Large intestine (tissue), 3 donors: ENCODE data around the gene MIDN. TPM values are rescaled to one million over a fixed set of nuclear protein-coding genes. Genes with fewer than 3 reads are reported as not detected.

Source experiments
- DNase-seq, 2 donors: peaks; one replicate each; pipeline versions ENCODE4 v3.0.0 to v3.0.0-alpha.2; 2013
- H3K27ac ChIP-seq: one replicate; pipeline ENCODE4 v1.5.1; 2013; ENCODE audit warnings: low read length
- H3K27me3 ChIP-seq: 2 replicates; pipeline ENCODE4 v1.6.1; 2013; ENCODE audit warnings: low read length; ENCODE audit not compliant: control insufficient read depth, insufficient read depth
- H3K36me3 ChIP-seq: 2 replicates; pipeline ENCODE4 v1.6.1; 2013; ENCODE audit warnings: low read length; ENCODE audit not compliant: control insufficient read depth, insufficient read depth
- H3K4me1 ChIP-seq: one replicate; pipeline ENCODE4 v1.6.1; 2013; ENCODE audit warnings: low read length; ENCODE audit not compliant: control insufficient read depth, insufficient read depth
- H3K4me3 ChIP-seq: one replicate; pipeline ENCODE4 v1.5.1; 2013; ENCODE audit warnings: low read length
- H3K9me3 ChIP-seq: one replicate; pipeline ENCODE4 v1.6.1; 2013; ENCODE audit warnings: mild to moderate bottlenecking, low read depth, low read length, moderate library complexity; ENCODE audit not compliant: control insufficient read depth
- WGBS: methylation state at CpG from one replicate; pipeline ENCODE4 v1.1.5; 2013; ENCODE audit warnings: low lambda C conversion rate; ENCODE audit not compliant: insufficient coverage; 5-methylcytosine and 5-hydroxymethylcytosine counted together
- polyA plus RNA-seq: library from polyadenylated mRNA; unstranded; fragments of 120-200 nt; gene quantifications from one replicate; pipeline ENCODE4 v1.2.1, GENCODE V29; 2013

MIDN gene
- polyA plus RNA-seq, 1 donor, result 110 TPM

DNA sequence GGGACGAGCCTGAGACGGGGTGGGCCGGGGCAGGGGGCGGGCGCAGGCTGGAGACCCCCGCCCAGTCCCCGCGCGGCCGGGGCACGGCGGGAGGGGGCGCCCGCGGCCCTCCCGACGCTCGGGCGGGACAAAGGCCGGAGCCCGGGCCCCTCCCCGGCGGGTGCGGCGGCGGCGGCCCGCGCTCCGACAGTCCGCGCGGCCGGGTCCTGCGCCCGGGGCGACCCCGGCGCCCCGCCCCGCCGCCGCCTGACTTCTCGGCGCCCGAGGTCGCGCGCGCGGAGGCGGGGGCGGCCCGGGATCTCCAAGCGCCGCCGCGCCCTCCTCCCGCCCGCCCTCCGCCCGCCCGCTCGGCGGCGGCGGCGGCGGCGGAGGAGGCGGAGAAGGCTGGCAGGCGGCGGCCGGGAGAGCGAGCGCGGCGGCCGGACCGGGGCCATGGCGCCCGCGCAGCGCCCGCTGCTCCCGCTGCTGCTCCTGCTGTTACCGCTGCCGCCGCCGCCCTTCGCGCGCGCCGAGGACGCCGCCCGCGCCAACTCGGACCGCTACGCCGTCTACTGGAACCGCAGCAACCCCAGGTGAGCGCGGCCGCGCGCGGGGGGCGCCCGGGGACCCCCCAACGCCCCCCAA is 37.5 kb downstream of the MIDN start, which contains the start of gene EFNA2:
EFNA2 (plus strand) TSS at position 137 of the 624 bp plus-strand sequence; CDS start at position 433, 296 bp downstream.
- DNase-seq, result peak in 1 of 2 donors; percentile 70

DNA sequence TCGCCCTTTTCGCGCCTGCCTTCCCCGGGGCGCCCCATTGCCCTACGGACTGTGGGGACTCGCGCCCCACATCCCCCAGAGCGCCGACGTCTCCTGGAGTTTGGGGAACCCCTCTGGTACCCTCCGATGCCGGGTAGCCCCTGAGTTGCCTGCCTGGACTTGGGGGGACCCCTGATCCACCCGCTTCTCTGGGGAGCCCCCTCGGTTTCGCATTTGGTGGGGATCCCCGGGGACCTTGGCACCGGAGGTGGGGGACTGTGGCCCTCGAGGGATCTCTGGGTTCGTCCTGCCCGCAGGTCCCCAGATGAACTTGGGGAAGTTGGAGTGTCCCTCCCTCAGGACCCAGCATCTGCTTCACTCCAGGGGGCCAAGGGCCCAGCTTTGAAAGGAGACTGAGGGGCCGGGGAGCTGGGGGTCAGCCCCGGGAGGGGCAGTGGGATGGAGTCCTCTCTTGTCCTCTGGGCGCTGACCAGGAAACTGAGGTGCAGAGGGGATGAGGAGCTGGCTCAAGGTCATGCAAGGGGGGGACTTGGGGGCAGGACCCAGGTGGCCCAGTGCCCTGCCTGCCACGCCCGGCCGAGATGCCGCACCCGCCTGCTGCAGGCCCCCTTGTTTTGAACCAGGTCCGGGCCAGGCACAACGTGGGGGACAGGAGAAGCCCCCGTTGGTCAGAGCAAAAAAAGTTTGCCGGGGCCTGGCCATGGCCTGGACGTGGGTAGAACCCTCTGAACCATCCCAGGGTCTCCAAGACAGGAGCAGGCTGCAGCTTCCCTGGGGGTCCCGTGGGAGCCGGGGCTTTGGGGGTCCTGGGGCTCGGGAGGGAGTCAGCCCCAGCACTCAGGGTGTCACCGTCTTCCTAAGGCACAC is 38.3 kb downstream of the MIDN start:
- WGBS, result no CpG with 5 or more reads among the region's 38 CpGs
- no peak for DNase-seq
- peaks cover 51% of the 10 kb centered on the region for H3K4me1 ChIP-seq
- H3K9me3 ChIP-seq, result peaks cover 6% of the 10 kb centered on the region
- H3K4me3 ChIP-seq, result peak overlapping the region; percentile 67
- peak overlapping the region; percentile 77 for H3K27ac ChIP-seq
- H3K27me3 ChIP-seq, result peaks cover 10% of the 10 kb centered on the region
- no peaks in the 10 kb centered on the region for H3K36me3 ChIP-seq

More for the DNA sequence above, 37.5 kb downstream of the MIDN start, which contains the start of gene EFNA2:
- H3K36me3 ChIP-seq, result no peaks in the 10 kb centered on the region
- H3K4me1 ChIP-seq, result peaks cover 43% of the 10 kb centered on the region
- no CpG with 5 or more reads among the region's 113 CpGs for WGBS
- peaks cover 10% of the 10 kb centered on the region for H3K27me3 ChIP-seq
- peak within 1 kb of the TSS; percentile 77 for H3K27ac ChIP-seq
- peaks cover 6% of the 10 kb centered on the region for H3K9me3 ChIP-seq
- peak within 1 kb of the TSS; percentile 67 for H3K4me3 ChIP-seq

DNA sequence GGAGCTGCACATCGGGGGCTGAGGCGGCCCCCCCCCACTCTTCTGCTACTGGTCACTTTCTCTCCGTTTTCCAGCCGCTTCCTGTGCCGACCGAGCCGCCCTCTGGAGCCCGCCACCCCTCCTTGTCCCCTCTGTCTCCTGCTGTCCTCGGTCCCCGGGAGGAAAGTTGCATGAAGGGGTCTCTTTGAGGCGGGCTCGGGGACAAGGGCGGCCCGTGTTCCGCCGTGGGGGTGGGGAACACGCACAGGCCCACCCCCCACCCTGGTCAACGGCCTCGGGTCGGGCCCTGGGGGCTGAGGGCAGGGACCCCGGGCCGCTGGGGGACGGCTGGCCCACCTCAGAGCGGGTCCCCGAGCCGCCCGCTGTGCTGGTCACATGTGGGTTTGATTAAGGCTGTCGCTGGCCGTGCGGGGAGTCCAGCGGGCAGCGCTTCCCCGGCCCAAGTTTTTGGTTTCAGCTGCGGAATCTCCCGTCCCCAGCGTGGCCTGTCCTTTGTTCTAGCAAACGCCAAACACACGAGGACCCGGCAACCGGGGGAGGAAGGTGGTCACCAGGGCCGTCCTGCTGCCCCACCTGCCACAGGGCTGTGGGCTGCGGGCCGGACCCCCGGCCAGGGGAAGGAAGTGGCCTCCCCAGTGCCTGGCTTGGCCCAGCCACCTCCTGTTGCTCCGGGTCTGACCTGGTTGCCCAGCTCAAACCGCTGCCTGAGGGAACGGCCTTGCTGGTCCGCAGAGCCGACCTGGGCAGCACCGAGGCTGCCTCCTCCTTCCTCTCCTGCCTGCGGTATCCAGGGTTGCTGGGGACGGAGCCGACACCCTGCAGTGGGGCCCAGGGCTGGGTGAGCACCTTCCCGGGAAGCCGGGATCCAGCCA is 39.2 kb downstream of the MIDN start:
- Histone ChIP-seq H3K4me1 (peaks cover 58% of the 10 kb centered on the region), H3K36me3 (no peaks in the 10 kb centered on the region), H3K27ac (peak overlapping the region; percentile 42), H3K9me3 (peaks cover 6% of the 10 kb centered on the region), H3K4me3 (peak overlapping the region; percentile 67), H3K27me3 (peaks cover 10% of the 10 kb centered on the region)
- no CpG with 5 or more reads among the region's 55 CpGs for WGBS
- no peak for DNase-seq

DNA sequence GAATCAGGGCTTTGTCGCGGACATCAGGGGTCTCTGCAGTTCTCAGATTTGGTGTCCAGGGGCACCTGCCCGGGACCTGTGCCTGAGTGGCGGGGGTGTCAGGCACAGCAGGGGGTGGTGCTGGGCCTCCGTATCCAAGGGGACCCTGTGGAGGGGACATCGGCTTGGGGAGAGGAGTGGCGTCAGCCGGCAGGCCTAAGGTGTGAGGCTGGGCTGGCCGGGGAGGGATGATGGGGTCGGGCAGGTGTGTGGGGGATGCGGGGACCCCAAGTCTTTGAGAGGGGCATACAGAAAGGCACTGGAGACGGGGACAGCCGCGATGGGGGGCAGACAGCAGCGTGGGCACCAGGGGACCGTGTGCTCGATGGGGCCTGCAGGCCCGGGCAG is 39.8 kb downstream of the MIDN start:
- Histone ChIP-seq H3K4me1 (peaks cover 58% of the 10 kb centered on the region), H3K36me3 (no peaks in the 10 kb centered on the region), H3K27ac (peak overlapping the region; percentile 42), H3K27me3 (peaks cover 10% of the 10 kb centered on the region), H3K4me3 (peak overlapping the region; percentile 67), H3K9me3 (peaks cover 6% of the 10 kb centered on the region)
- WGBS, result no CpG with 5 or more reads among the region's 18 CpGs
- DNase-seq, result no peak

DNA sequence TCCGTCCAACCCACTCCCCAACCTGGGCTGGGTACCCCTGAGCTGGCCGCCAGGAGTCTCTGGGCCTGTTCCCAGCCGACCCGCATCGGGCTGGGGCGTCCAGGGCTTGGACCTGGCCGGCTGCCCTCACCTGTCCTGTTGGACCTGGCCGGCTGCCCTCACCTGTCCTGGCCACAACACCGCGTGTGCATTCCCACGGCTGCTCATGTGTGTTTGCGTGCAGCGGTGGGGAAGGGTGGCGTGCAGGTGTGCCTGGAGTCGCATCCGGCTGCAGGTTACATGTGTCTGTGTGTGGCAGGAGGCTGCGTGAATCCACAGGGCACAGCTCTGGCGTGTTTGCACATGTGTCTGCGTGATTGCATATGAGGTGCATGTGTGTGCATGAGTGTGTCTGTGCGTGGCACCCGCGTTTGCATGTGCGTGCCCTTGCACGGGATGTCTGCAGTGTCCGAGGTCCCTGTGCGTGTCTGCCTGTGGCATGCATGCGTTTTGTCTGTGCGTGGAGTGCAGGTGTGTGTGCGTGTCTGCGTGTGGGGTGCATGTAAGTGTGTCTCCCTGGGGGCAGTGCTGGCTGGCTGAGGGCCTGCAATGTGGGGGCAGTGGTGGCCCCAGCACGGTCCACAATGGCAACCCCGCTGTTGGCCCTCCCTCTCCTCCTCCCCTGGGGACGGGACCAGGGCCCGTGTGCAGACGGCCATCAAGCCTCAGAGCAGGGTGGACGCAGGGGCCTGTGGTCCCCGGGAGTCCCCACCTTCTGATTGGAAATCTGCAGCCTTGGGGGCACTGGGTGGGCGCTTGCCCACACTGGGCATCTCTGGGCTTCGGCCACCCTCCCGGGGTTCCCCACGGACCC is 40.7 kb downstream of the MIDN start:
- Histone ChIP-seq H3K27ac (no peak overlapping the region), H3K36me3 (no peaks in the 10 kb centered on the region), H3K27me3 (peaks cover 10% of the 10 kb centered on the region), H3K4me3 (no peak overlapping the region), H3K4me1 (peaks cover 53% of the 10 kb centered on the region), H3K9me3 (no peaks in the 10 kb centered on the region)
- no peak for DNase-seq
- WGBS, result no CpG with 5 or more reads among the region's 41 CpGs

DNA sequence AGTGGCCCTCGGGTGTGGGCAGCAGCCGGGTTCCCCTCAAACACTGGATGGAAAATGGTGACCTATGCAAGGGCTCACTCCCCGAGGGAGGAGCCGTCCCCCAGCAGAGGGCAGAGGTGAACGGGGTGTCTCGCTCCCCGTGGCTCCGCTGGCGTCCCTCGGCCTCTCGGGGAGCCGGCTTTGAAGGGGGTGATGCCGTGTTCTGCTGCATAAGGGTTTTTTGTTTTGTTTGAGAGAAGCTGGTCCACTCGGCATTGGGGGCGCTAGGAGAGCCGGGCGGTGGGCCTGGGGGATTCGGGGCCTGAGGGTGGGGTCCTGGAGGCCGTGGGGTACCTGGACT is 41.3 kb downstream of the MIDN start:
- DNase-seq, result no peak
- WGBS, result no CpG with 5 or more reads among the region's 19 CpGs

DNA sequence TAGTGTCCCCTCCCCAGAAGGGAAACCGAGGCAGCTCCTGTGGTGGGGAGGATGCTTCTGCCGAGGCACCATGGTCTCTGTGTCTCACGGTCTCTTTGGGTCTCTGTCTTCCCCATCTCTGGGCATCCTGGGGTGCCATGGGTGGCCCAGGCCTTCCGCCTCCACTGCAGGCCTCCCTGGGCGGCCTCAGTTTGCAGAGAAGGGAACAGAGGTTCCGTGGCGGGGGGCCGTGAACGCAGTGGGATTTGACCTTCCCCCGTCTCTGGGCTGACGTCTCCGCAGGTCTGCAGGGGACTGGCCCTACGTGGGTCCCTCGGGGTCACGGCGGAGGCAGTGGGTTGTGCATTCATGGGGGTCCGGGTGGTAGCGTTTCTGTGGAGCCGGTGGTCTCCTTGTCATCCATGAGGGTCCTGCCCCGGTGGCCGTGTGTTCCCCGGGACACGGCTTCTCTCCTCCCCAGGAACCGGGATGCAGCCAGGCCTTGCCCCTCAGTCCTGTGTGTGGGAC is 41.9 kb downstream of the MIDN start:
- no CpG with 5 or more reads among the region's 24 CpGs for WGBS
- Histone ChIP-seq H3K4me1 (peaks cover 49% of the 10 kb centered on the region), H3K4me3 (peak overlapping the region; percentile 25), H3K36me3 (no peaks in the 10 kb centered on the region), H3K27ac (peak overlapping the region; percentile 91), H3K27me3 (peaks cover 9% of the 10 kb centered on the region), H3K9me3 (no peaks in the 10 kb centered on the region)
- no peak for DNase-seq

More for the DNA sequence above, 41.3 kb downstream of the MIDN start:
- Histone ChIP-seq H3K9me3 (no peaks in the 10 kb centered on the region), H3K27ac (no peak overlapping the region), H3K4me3 (no peak overlapping the region), H3K27me3 (peaks cover 10% of the 10 kb centered on the region), H3K36me3 (no peaks in the 10 kb centered on the region), H3K4me1 (peaks cover 50% of the 10 kb centered on the region)

DNA sequence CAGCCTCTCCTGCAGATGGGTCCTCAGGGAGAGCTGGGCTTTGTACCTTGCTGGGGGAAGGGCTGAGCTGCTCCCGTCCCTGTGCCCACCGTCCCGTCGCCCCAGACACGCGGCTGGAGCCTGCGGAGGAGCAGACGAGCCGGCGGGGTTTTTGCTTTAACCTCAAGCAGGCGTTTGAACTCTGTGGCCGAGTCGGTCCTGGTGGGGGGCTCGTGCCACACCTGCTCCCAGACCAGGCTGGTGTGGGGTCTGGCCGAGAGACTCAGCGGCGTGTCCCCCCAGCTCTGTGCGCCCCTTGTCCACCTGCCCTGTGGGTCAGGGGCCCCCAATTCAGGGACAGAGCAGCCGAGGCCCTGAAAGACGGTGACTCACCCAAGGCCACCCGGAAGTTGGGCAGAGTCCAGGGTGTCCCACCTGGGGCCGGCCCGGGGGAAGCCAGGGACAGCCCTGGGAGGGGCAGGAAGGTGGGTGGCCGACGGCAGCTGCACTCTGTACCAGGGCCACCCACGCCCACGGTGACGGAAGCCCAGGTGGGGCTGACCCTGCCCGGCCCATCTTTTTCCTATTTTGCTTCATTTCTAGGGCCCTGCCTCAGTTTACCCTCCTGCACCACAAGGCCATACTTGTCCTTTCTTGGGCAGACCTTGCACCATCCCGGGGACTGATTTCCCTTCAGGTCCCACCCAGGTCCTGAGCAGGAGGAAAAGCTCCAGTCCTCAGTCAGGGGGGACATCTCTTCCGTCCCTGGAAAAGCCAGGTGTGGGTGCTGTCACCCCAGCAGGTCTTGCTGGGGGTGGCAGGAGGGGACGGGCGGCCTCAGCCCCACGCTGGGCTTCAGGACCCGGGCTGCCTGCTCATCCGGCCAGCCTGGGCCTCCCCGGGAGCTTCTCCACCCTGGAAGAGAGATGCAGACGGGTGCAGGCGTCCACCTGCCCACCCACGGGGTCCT is 42.6 kb downstream of the MIDN start:
- Histone ChIP-seq H3K36me3 (no peaks in the 10 kb centered on the region), H3K4me3 (peak overlapping the region; percentile 25), H3K4me1 (peaks cover 47% of the 10 kb centered on the region), H3K9me3 (no peaks in the 10 kb centered on the region), H3K27me3 (peaks cover 8% of the 10 kb centered on the region), H3K27ac (peak overlapping the region; percentile 91)
- 33% methylated on average over 3 of the region's 40 CpGs for WGBS
- peak; percentile 91 to 95 for DNase-seq
